ENCODE measurements around the gene PIAS4.

Gene PIAS4

GRCh38 chr19:4080473-4080872, 72.9 kb downstream of the PIAS4 start:
- no peak for DNase-seq

- no peak for DNase-seq
Observed at GRCh38 chr19:4081441-4082129, 74.0 kb downstream of the PIAS4 start.

DNA sequence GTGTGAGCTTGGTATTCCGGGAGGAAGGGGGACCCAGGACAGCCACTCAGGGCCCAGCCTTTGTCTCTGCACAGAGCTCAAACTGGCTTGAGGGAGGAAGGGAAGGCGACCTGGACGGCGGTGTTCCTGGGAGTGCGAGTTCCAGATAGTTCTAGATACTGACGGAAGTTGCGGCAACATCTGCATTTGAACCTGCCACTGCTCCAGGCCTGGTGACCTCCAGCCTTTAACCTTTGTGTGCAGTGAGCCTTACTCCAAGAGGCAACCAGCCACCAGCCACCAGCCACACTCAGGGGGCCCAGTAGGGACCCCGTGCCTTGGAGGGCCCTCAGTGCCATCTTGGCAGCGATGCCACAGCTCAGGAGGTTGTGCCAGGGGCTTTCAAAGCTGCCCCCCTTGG, 74.6 kb downstream of the PIAS4 start:
- no peak for DNase-seq

- no peak for DNase-seq
Observed at GRCh38 chr19:4083677-4084546, 76.4 kb downstream of the PIAS4 start.

GRCh38 chr19:4084547-4084877, 77.0 kb downstream of the PIAS4 start:
- no peak for DNase-seq

DNA sequence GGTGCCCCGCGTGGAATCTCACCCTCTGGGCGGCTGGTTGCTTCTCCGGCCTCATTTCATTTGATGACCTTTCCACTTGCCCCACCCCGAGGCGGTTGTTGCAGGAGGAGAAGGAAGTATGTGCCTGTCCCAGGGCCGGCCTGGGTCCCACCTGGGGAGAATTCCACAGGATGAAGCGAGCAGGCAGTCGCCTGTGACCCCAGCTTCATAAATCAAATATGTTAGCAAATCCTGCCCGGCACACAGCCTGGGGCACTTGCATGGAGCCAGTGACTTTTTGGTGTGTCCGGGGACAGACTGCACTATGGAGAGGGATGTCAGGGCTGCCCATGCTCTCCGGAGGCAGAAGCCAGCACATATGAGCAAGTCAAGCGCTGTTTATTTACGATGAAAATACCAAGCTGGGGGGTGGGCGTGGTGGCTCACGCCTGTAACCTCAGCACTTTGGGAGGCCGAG, 78.9 kb downstream of the PIAS4 start:
- DNase-seq = no peak

DNA sequence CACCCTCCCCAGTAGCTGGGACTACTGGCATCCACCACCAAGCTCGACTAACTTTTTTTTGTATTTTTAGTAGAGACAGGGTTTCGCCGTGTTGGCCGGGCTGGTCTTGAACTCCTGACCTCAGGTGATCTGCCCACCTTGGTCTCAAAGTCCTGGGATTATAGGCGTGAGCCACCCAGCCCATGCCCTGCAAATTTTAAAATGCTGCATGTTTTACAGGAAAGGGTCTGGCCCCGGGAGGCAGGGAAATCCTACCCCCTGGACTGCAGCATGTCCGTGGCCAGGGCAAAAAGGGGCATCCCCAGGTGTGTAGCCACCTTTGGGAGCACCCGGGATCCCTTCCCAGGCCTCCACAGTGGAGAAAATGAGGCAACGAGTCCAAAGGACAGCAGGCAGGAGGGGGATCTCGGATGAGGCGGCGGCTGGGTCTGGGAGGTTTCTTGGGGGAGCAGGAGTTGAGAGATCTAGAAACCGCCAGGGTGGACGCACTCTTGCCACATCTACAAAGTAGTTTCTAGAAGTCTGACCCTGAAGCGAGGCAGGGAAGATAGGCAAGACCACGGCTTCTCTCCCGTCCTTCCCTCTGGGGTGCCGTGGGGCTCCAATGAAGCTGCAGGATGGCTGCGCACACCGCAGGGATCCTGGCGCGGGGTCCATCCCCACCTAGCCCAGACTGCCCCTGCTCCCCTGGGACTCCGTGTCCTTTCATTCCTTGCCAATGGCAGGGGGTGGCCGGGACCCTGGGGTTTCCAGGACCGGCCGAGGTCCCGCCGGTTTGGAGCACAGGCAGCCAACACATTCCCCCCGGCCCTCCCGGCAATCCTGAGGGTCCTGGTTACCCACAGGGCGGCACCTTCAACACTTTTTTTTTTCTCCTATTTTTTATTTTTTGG, 80.5 kb downstream of the PIAS4 start:
- DNase-seq = no peak

GRCh38 chr19:4088975-4089374, 81.4 kb downstream of the PIAS4 start:
- no peak for DNase-seq

Measured in activated CD4-positive, alpha-beta T cell treated with anti-CD3 and anti-CD28 coated beads, Interleukin-2, amount 50 U/mL, for 4 hours (primary cell).